GM19455 (cell line): ENCODE measurements around the gene CPVL.

Source experiments
- ATAC-seq: cut with Tn5 transposase; IDR thresholded peaks from one replicate; pipeline ENCODE4 v1.9.1; 2021; ENCODE audit not compliant: unreplicated experiment

Gene CPVL

DNA sequence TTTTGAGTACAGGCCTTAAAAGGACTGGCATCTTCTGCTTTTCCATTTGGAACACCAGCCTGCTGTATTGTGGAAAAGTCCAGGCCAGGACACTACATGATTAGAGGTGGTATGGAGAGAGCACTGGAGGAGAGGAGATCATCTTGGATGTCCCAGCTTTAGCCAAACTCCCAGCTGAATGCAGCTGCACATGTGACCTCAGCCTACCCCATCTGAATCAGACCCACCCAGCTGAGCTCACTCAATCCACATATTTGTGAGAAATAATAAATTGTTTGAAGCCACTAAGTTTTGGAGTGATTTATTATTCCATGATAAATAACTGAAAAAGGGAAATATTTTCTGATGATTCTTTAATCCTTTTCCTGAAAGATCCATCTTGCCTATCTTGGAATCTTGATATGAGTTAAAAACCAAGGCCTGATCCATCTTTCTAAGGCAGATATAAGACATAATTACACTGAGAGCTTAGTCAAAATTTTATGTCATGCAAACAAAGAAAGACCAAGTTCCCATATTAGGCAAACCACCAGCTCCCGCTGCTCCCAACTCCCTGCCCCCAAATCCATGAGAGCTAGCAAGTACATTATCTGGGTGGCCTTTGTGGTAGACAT, 133.1 kb downstream of the CPVL start:
- no peak for ATAC-seq

- ATAC-seq, result no peak
Measured at GRCh38 chr7:29009947-29010346, 136.4 kb downstream of the CPVL start.

DNA sequence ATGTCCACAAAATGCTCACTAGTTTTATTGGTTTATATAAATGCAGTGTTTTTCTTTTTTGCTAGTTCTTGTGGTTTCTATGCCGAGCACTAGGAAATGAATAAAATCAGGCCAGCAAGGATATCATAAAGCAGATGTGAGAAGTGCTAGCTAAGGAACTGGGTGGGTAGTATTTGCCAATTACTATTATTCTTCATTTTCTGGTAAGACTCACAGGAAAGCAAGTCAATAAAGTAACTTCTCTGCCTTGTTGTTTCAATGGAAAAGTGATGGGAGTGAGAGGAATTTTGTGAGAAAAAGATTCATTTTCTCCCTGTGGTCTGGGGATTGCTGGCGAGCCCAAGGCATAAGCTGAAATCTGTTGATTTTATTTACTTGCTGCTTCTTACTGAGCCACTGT, 137.7 kb downstream of the CPVL start:
- no peak for ATAC-seq

DNA sequence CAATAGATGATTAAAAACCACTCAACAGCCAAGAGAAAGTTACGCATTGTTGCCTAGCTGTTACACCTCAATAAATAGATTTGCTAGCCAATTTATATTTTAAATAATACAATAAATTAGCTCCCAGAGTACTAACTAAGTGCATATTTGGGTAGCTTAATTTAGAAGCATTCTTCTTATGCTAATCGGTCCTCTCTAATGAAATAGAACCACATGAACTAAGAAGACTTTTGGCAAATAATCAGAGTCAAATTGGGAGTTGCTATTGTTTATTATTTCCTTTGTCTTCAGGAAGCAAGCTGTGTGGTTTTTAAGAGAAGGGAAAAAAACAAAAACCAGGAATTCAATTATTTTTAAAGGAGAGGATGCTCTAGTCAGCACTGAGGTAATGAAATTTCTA, 139.2 kb downstream of the CPVL start:
- ATAC-seq, result no peak

- ATAC-seq, result no peak
Measured at GRCh38 chr7:29005829-29006228, 140.5 kb downstream of the CPVL start.

DNA sequence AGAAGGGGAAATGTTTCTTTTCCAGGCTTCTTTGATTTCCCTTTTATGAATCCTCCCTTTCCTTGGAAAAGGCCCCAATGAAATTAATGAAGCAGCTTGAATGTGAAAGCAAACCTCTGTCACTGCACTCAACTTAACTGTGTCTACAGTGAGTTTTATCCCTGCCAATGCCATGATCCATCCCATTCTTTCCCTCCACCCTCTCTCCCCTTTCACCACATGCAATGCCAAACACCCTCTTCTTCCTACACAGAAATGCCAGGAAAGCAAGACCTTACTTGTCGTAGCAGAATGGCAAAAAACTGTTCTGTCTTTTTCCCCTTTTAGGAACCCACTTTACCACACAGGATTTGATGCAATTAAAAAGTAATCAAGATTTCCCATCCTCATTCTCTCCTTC, 140.9 kb downstream of the CPVL start:
- ATAC-seq, result no peak

GRCh38 chr7:29003703-29004102, 142.6 kb downstream of the CPVL start:
- ATAC-seq, result no peak

DNA sequence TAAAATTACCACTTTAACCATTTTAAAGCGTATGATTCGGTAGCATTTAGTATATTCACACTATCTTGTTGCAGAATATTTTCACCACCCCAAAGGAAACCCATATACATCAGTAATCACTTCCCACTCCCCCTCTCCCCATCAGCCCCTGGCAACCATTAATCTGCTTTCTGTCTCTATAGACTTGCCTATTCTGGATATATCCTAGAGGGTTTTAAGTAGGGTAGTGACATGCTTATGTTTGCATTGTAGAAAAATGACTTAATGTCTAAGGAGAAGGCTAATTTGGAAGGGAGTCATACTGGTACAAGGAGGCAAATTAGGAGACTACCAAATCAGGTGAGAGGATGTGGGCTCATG, 145.6 kb downstream of the CPVL start:
- ATAC-seq, result no peak

GRCh38 chr7:28999895-29000716, 146.2 kb downstream of the CPVL start:
- no peak for ATAC-seq

DNA sequence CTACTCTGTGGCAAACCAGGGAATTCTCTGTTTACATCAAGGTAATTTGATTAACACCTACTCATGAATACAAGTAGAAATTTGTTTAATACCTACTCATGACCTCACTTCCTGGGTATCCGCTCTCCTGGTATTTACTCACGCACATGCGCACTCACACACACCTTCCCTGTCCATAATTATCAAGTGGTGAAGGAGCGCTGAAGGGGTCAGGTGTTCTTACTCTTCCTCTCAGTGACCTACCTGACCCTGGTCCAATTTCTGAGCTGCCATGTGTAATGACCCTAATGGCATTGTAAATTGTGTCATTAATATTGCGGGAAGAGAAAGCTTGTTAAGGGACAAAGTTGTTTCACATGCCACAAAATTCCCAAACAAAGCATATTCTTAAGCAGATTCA, 146.9 kb downstream of the CPVL start:
- no peak for ATAC-seq

GRCh38 chr7:28998105-28998504, 148.2 kb downstream of the CPVL start:
- no peak for ATAC-seq

- no peak for ATAC-seq
Measured at GRCh38 chr7:28996836-28997235, 149.5 kb downstream of the CPVL start.

GRCh38 chr7:28993371-28993770, 153.0 kb downstream of the CPVL start:
- no peak for ATAC-seq

DNA sequence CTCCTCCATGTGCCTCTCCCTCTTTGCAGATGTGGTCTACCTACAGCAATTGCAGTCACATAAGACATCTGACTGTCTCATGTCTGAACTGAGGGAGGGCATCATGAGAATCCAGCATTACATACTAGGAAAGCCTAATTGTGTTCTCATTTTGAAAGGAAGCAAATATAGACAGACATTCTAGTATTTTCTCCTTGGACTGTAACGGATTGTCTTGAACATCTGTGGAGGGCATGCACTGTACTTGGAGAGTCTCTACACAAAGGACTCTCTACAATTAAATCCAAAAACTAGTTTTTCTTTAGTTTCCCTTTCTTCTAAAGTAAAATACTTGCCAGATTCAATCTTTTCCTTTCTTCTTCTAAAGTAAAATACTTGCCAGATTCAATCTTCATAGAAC, 153.5 kb downstream of the CPVL start:
- no peak for ATAC-seq

- ATAC-seq, result no peak
Measured at GRCh38 chr7:28990200-28990960, 156.0 kb downstream of the CPVL start.

DNA sequence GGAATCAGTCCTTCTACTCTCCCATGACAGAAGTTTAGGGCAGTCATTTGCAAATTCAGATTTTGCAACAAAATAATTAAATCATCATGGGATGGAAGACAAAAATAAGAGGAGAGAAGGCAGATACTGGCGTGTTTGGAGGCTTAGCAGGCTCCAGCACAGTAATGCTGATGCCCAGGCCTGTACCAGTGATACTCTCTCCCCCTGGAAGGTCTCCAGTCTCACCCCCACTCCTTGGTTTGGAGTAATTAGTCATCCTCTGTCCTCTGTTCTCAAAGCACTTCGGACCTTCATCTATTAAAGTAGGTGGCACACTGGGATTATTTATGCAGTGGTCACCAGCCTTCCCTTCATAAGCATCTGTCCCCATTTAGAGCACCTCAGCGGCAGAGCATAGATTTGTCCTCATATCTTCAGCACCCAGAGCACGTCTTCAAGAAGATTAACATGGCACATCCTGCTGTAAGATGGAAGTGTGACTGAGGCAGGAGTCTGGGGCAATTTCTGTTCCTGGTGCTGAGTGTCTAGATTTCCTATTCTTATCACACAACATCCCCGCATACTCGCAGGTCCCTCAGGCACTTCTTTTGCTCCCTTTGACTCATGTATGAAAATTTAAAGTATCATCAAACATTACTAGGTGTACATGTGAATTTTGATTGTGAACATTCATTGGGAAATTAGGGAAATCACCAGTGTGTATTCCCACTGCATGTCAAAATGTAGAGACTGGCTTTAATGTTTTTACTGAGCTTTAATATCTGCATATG, 156.9 kb downstream of the CPVL start:
- ATAC-seq, result no peak

- no peak for ATAC-seq
Measured at GRCh38 chr7:28988810-28989209, 157.5 kb downstream of the CPVL start.

DNA sequence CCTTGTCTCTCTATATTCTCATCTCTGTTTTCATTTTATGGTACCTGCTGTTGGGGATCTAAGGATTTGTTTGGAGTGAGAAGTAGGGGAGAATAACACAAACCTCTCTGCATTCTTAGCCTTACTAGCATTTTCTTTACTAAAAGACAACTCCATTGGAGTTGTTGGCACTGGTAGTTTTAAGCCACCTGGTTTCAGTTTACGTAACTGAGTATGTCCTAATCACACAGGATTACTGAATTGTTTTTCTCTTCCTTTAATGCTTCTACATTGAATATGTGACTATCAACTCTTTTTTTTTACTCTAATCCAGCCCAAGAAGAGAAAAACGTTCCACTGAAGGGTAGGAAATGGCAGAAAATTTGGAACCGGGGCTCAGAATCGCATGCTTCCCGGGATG, 158.2 kb downstream of the CPVL start:
- no peak for ATAC-seq

GRCh38 chr7:28986765-28987110, 159.6 kb downstream of the CPVL start:
- no peak for ATAC-seq

GRCh38 chr7:28986028-28986764, 160.1 kb downstream of the CPVL start:
- no peak for ATAC-seq

- ATAC-seq, result no peak
Measured at GRCh38 chr7:28984631-28985030, 161.7 kb downstream of the CPVL start.
